ENCODE data around the gene TOX3. TPM values are rescaled to one million over a fixed set of nuclear protein-coding genes. Genes with fewer than 3 reads are reported as not detected.
A peak's percentile ranks its signal among the peaks of the same experiment; 100 is the strongest.

Gene TOX3
- total and polyA plus RNA-seq, 10 of the 15 experiments (the other 5 are each of a cell fraction or from before 2014, with no cell fraction given) = not detected

GRCh38 chr16:52577130-52577706, 30.3 kb upstream of the TOX3 start:
- Histone ChIP-seq H3K4me2 (ENCODE audit: control insufficient read depth, insufficient read depth) (no peak overlapping the region), H4K20me1 (ENCODE audit: control insufficient read depth, insufficient read depth) (no peaks in the 10 kb centered on the region), H3K27ac (ENCODE audit: control insufficient read depth, insufficient read depth) (no peak overlapping the region), H3K4me1 (ENCODE audit: control insufficient read depth, insufficient read depth, low read length) (no peaks in the 10 kb centered on the region), H3K79me2 (ENCODE audit: control insufficient read depth, insufficient read depth, low read length) (no peaks in the 10 kb centered on the region), H3K9me3 (replicated peaks; ENCODE audit: control insufficient read depth, insufficient read depth, low read length) (no peaks in the 10 kb centered on the region), H2AFZ (ENCODE audit: control insufficient read depth, low read depth, low read length) (no peak overlapping the region), H3K36me3 (ENCODE audit: control insufficient read depth in 2 of 2, insufficient read depth in 2 of 2, low read length in 1 of 2) (no peaks in the 10 kb centered on the region), H3K27me3 (replicated peaks in 1 of 2; ENCODE audit: control insufficient read depth in 2 of 2, insufficient read depth in 2 of 2, low read length in 1 of 2) (no peaks in the 10 kb centered on the region), H3K9ac (ENCODE audit: control insufficient read depth, insufficient read depth, low read length) (no peak overlapping the region), H3K4me3 (no peak overlapping the region)
- RAD21 ChIA-PET (ENCODE audit: unreplicated experiment) = no interaction called here
- no TSS peak for BruUV-seq (replicated peaks)
- POLR2A ChIA-PET = no interaction called here
- SMC1A ChIA-PET (ENCODE audit: uncharacterized antibody, unreplicated experiment) = interaction anchor here (2.0 kb wide), 1 partner anchor 17 kb away, joined by 4 read pairs; no protein-coding TSS in a partner anchor
- 12% methylated on average over 9 of the region's 9 CpGs for WGBS (ENCODE audit: insufficient coverage, insufficient replicate concordance, low lambda C conversion rate, missing lambda C conversion rate)
- TF ChIP-seq ZZZ3 (IDR thresholded peaks at IDR 0.05; ENCODE audit: control insufficient read depth, insufficient read length, low read depth) = no peak
- TF ChIP-seq IKZF2 (IDR thresholded peaks at IDR 0.05) = no peak
- no peak for TF ChIP-seq RELA (IDR thresholded peaks at IDR 0.05; ENCODE audit: borderline replicate concordance, partially characterized antibody)
- no peak for TF ChIP-seq HDGF (IDR thresholded peaks at IDR 0.05)
- in situ Hi-C loops (cut with MboI) (no loop called here), intact Hi-C loops (cut with micrococcal nuclease; ENCODE audit: unreplicated experiment) (no loop called here)
- FAIRE-seq = no peak
- CTCF ChIA-PET = interaction anchor here (0.6 to 1.1 kb wide), 2 partner anchors 75 to 386 kb away, joined by 3 read pairs; no protein-coding TSS in a partner anchor
- DNase-seq (ENCODE audit: low read depth, low spot score) = no peak
- ATAC-seq = no peak

GRCh38 chr16:52573365-52574299, 26.7 kb upstream of the TOX3 start:
- no peak for TF ChIP-seq ESRRA (IDR thresholded peaks at IDR 0.05; ENCODE audit: low read length)
- peak; percentile 47; the same call in 1 of the 2 replicates for TF ChIP-seq PKNOX1 (IDR thresholded peaks at IDR 0.05)
- TF ChIP-seq IKZF2 (IDR thresholded peaks at IDR 0.05) = peak; percentile 11 to 26; a peak in 2 of 4 replicates
- H3K4me2 ChIP-seq (ENCODE audit: control insufficient read depth, insufficient read depth) = no peak overlapping the region
- H3K79me2 ChIP-seq (ENCODE audit: control insufficient read depth, insufficient read depth, low read length) = no peaks in the 10 kb centered on the region
- H2AFZ ChIP-seq (ENCODE audit: control insufficient read depth, low read depth, low read length) = no peak overlapping the region
- H3K27me3 ChIP-seq (replicated peaks in 1 of 2; ENCODE audit: control insufficient read depth in 2 of 2, insufficient read depth in 2 of 2, low read length in 1 of 2) = no peaks in the 10 kb centered on the region
- intact Hi-C loops (cut with micrococcal nuclease; ENCODE audit: unreplicated experiment) = no loop called here
- no TSS peak for BruUV-seq (replicated peaks)
- CTCF ChIA-PET = interaction anchor here (1.1 kb wide), 2 partner anchors 15 to 382 kb away, joined by 3 to 4 read pairs; no protein-coding TSS in a partner anchor
- no peaks in the 10 kb centered on the region for H3K9me3 ChIP-seq (replicated peaks; ENCODE audit: control insufficient read depth, insufficient read depth, low read length)
- H3K4me1 ChIP-seq (ENCODE audit: control insufficient read depth, insufficient read depth, low read length) = no peaks in the 10 kb centered on the region
- no peak for DNase-seq (ENCODE audit: low read depth, low spot score)
- H3K4me3 ChIP-seq = no peak overlapping the region
- SMC1A ChIA-PET (ENCODE audit: uncharacterized antibody, unreplicated experiment) = interaction anchor here (0.8 to 1.7 kb wide), 5 partner anchors 11 to 382 kb away, joined by 3 to 5 read pairs (median 4); no protein-coding TSS in a partner anchor
- no peak for FAIRE-seq
- peak; percentile 96 for ATAC-seq
- RAD21 ChIA-PET (ENCODE audit: unreplicated experiment) = interaction anchor here (0.6 to 1.3 kb wide), 3 partner anchors 36 to 382 kb away, joined by 3 to 5 read pairs (median 3); no protein-coding TSS in a partner anchor
- H4K20me1 ChIP-seq (ENCODE audit: control insufficient read depth, insufficient read depth) = no peaks in the 10 kb centered on the region
- no peak overlapping the region for H3K27ac ChIP-seq (ENCODE audit: control insufficient read depth, insufficient read depth)
- no peak overlapping the region for H3K9ac ChIP-seq (ENCODE audit: control insufficient read depth, insufficient read depth, low read length)
- in situ Hi-C loops (cut with MboI) = no loop called here
- POLR2A ChIA-PET = no interaction called here
- 50% methylated on average over 7 of the region's 7 CpGs for WGBS (ENCODE audit: insufficient coverage, insufficient replicate concordance, low lambda C conversion rate, missing lambda C conversion rate)
- H3K36me3 ChIP-seq (ENCODE audit: control insufficient read depth in 2 of 2, insufficient read depth in 2 of 2, low read length in 1 of 2) = no peaks in the 10 kb centered on the region
